GM19468 (cell line): ENCODE data around the gene NPAS3.

Experiments
- ATAC-seq: cut with Tn5 transposase; IDR thresholded peaks from one replicate; pipeline ENCODE4 v1.9.1; 2021; ENCODE audit warnings: mild to moderate bottlenecking, moderate library complexity, moderate number of reproducible peaks; ENCODE audit not compliant: unreplicated experiment; ENCODE audit errors: extremely low read depth

NPAS3 gene

DNA sequence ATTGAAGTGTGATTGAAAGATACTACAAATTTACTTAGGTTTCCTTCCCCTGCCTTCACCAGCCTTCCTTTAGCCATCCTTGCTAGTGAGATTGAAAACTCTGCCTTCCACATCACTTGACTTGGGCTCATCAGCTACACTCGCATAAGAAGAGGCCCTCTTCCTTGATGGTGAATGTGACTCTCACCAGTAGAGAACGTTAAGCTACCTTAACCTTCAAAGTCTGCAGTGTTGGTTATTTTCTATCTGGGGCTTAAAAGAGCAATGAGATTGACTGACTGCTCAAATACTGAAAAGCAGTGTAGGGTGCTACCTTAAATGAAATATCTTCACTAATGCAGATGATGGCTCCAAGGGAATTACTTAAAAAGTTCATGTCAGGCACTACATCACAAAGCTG is 740.3 kb downstream of the NPAS3 start:
- ATAC-seq, result no peak

DNA sequence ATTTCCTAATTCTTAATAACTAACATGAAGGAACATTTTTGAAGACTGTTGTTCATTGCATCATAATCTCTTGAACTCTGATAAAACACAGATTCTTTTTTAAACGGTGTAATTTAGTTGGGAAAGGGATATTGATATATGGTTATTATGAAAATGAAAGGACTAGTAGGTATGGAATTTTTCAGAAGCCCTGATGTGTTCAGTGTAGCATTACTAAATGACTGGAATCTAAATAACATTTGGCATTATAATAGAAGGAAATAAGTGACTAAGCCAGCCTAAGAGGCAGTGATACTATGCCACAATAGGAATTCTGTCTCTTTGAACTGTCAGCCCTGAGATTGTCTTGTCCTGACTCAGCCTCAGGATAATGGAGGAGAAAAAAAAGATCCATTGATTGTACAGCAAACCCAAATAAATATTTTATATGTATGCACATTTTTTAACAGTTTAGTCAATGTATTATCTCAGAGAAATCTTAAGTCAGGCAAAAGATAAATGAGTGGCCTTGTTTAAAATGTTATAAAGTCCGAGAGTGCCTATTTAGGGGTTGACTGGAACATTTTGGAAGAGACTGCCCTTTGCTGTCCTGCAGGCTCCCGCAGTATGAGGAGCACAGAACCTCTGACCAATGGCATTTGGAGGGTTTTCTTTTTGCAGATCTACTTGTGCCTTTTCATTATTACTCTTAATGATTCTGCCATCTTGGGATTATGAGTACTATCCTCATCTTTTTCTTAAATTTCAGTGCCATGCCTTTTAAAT is 741.0 kb downstream of the NPAS3 start:
- no peak for ATAC-seq

DNA sequence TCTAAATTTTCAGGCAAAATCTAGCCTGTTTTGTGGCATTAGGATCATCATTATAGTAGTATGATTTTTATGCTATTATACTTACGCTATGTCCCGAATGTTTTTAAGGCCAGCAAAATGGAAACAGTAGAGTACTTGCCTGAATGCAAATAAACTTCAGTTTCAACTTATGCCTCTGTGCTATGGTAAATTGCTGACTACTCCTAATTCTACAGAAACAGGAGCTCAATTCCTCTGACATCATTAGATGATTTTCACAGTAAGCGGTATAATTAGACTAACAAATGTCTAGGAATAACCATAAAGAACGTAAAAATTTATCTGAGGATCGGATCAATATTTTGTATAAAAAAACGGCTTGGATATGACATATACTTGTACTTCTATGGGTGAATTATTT is 742.2 kb downstream of the NPAS3 start:
- ATAC-seq, result no peak

DNA sequence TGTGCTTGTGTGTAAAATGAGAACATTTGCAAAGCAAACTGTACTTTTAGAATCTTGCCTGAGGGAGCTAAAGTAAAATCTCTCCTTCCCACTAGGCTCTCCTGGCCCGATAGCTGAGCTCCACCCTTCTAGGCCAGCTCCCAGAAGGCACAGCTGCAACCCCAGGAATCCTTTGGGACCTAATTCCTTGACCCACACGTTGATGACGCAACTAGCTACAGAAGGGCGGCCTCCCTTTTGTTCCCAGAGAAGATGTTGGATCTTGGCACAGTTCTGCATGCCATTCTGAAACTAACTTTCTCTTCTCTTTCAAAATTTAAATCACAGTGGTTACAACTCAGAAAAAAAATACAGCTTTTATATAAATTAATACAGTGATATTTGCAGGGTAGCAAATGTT is 744.1 kb downstream of the NPAS3 start:
- no peak for ATAC-seq

DNA sequence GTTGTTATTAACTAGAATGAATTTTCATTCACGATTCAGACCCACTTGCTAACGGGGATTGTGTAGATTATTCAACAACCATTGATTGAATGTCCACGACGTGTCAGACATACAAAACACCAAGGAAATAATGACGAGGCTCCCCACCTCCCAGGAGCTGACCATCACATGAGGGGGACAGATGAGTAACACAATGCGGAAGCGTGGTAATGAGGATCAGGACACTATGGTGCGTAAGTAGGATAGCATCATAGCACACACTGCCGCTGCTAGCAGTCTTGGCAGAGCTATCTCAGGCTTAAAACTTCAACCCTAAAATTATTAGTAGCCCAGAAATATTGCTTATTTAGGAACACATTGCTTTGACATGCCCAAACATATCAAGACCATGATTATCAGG is 746.3 kb downstream of the NPAS3 start:
- no peak for ATAC-seq

DNA sequence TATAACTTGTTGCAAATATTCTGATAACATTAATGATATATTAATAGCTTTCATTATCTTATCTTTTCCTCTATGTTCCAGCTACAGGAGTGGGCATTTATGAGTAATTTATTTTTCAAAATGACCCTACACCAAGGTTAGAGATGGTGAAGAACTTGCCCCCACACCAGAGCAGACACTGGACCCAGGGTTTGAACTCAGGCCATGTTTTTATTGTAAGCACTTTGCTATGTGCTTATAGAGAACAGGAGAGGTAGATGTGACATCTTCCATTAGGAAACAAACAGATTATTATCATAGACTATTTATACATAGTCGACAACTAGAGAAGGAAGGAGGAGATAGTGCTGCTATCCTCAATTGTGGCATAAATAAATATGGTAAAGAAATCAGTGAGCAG is 747.0 kb downstream of the NPAS3 start:
- no peak for ATAC-seq

DNA sequence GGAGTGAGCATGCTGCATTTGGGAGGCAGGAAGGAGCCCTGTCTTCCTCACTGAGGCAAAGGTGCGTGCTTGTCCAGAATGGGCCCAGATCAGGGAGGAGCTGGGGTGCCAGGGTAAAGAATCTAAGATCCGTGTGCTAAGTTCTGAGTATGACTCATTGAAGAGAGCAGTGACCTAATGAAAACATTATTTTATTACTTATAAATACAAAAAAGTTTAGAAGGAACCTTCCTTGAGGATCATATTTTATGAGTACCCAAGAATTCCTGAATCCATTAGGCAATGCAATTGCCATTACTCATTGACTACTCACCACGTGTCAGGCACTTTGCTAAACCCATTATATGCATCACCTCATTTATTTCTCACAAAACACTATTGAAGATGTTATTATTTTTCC is 747.5 kb downstream of the NPAS3 start:
- ATAC-seq, result no peak

DNA sequence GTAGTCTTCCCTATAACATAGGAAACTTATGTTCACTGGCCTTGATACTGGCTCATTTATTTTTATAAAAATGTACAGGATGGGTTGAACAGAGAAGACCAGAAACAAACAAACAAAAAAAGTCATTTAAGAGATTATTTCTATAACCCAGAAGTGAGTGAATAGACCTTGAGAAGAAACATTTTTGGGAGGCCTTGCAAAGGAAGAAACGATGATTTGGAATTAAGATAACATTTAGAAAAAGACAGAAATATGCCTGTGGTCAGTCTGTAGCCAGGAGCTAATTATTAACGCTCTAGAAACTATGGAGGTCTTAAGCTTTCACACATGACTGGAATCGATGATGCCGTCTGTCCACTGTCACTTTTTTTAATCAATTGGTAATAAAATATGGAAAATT is 748.2 kb downstream of the NPAS3 start:
- no peak for ATAC-seq

DNA sequence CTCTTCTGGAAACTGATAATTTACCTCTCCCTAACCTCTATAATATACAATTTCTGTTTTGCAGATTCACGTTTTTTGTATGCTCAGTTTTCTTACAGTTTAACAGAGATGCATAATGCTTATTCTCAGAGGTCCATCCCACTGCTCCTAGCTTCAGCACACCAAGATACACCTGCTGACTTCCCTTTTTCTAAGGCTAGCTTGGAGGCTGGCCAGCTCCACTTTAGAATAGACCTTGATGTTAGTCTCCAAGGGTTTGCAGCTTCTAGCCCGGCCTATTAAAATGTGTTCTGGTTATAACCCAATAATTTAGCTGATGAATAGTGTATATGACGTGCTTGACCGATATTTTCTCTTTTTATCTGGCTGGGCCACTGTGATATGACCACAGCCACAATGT is 751.0 kb downstream of the NPAS3 start:
- no peak for ATAC-seq

DNA sequence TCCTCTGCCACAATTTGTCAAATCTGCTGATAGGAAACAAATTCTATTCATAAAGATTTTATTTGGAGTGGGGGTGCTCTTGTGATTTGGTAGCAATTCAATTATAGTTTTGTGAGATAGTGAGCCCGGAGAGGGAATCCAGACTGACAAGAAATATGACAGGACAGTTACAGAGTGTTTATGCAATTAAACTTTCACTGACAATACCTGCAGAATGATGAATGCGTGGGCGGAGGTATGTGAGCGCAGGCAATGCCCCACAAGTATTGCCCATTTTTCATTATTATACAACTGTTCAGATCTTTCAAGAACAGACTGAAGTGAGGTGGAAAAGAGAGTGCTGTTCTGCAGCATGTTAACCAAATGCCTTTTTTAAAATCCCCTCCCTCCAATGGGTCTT is 753.2 kb downstream of the NPAS3 start:
- no peak for ATAC-seq

DNA sequence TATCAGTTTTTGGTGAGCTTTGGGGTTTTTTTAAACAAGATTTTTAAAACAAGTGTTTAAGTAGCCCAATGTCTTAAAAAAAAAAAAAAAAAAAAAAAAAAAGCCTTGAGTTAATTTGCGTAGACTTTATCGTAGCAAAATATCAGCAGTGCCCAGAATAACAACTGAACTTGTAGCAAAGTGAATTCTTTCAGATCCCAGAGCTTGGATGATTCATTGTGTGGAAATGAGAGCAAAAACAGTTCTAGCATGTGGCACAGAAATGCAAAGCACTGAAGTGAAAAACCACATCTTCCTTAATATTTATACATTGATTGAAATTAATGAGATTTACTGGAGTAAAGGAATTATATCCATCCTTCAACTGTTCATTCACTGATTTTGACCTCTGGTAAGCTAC is 754.1 kb downstream of the NPAS3 start:
- ATAC-seq, result no peak

DNA sequence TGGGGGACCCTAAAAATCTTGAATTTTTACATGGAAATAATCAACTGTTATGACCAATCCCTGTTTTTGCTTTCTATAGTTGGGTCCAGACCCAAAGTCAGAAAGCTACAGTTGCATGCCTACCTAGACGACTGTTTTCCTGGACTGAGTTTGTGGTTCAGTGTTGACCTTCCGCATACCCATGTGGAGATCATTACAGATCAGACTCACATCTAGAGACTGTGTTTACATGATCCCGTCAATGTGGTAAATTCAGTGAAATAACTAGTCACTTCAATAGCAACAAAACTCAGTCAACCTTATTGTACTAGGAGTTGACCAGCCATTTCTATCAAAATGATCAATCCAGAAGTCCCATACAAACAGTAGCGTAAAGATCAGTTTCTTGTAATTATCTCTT is 754.6 kb downstream of the NPAS3 start:
- ATAC-seq, result no peak

DNA sequence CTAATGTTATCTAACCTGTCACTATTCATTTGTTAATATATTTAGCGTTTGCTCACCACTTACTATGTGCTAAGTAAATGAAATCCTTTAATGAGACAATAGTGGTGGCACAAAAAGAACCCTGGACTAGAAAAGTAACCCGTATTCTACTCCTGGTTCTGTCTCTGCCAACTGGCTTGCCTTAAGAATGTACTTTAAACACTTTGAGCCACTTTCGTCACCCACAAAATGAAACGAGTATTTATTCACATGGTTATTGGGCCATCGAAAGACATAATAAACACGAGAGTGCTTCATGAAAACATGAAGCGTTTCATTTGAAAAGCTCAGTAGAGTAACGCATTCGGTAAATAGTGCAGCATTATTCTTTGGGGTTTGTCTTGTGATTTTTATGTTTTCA is 757.5 kb downstream of the NPAS3 start:
- ATAC-seq, result no peak

DNA sequence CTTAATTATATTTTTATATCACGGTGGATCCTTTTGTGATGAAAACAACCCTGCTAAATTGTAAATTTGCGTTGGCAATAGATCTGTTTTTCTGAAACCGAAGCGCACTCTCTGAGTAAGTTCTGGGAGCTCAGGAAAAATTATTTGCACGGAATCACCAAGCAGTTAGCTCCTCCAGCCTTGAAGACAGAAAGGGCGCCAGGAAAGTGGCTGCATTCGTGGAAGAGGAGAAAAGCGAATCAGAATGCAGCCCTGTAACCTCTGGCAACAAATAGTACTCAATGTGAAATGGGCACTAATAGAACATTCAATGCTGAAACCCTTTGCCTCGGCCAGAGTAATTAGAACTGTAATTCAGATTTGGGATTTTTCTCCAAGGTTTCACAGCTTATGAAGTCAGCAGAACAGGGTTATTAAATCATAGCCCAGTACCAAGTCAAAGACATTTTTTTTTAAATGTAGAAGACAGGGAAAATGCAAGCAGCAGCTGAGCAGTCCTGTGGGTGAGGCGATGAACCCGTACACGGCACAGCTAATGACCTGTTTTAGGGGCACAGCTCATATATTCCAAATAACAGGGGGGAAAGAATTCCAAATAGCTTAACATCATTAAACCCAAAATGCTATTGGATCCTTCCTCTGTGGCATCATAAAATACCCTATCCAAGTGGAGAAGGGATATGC is 760.8 kb downstream of the NPAS3 start:
- ATAC-seq, result no peak

DNA sequence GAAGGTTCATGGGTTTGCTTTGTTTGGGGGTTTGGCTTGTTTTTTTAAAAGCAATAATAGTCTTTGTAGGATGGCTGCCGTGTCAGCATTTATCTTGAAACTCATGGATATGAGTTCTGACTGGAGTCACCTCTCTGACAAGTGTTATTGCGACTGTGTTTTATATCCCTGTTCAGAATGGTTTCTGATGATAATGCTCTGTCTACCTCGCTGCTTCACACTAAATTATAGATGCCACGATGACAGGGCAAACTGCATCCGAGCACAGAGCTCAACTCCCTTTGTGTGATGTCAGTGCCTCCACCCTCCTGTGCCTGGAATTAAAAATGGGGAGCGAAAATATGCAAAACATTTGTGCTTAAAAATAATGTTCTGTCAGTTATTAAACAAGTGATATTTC is 761.4 kb downstream of the NPAS3 start:
- ATAC-seq, result no peak

DNA sequence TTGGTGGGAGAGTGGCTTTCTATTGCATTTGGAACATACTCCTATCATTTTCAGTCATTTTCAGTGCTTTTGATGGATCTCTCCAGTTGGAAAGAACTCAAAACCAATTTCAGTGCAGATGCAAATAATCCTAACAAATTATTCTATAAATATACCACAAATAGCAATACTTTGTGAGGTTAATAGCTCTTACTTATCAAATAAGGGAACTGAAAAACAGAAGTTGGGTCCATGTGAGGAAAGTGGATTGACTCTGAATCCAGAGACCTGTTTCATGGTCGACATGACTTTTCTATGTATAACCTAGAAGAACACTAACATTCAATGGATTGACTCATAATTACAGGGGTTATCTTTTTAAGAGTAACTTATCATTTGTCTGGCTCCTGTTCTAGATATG is 763.6 kb downstream of the NPAS3 start:
- ATAC-seq, result no peak

DNA sequence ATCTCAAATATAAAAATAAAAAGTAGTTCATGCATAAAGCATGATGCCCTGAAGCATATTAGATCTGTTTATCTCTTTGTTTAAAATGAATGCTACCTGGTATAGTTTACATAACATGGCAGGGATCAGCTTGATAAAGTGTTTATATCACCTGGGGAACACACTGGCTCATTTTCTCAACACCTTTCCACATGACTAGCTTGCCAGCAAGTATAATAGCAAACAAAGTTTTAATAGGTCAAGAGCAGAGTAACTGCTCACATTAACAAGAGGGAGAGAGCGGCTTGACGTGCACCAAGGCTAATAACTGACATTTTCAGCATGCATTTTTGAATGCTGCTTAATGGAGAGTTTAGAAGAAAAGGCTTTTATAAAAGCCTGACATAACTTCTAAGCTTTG is 765.8 kb downstream of the NPAS3 start:
- ATAC-seq, result no peak

DNA sequence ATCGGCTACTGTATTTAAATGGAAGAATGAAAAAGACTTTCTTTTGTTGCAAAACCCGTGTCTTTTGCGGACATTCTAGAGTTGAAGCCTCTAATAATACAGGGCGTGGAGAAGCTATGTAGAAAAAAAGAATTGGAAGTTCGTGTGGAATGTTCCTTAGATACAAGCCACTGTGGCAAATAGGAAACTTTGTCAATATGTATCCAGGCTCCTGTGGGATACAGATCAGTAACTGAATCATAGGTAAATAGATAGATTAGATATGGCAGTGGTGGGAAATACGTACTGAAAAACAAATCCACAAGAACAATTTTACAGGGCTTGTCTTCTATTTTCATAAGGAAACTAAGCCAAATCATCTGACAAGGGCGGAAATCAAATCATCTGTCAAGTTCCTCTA is 766.8 kb downstream of the NPAS3 start:
- ATAC-seq, result no peak

DNA sequence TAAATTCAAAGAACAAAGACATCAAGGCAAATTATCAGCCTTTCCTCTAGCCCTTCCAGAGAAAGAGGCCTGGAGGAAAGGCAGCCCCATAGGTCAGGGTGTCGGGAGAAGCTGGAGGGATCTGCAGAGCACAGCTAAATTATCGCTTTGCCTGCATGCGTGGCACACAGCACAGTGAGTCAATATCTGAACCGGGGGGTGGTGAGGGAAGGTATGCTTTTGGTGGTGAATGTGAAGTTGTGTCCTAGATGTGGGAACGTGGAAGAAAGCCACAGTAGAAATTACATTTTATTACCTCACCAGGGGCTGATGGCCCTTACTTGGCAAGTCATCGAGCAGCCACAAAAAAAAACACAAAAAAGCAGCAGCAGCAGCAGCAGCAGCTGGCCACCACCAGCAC is 769.0 kb downstream of the NPAS3 start:
- no peak for ATAC-seq

DNA sequence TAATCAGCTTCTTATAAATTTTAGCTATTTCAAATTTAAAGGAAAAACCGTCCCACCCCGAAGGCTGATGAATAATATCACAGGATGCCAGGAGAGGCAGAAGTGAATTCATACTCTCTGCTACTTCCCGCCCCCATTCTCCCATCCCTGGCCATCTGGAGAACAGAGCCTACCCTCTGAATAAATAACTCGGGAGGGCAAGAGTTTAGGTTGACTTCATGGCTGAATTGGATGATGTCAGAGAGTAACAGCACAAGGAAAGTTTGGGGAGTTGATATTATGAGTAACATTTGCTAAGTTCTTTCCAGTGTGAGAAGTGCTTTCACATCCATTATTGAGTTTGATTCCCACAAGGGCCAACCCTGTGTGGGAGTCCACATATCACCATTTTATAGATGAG is 770.6 kb downstream of the NPAS3 start:
- no peak for ATAC-seq

DNA sequence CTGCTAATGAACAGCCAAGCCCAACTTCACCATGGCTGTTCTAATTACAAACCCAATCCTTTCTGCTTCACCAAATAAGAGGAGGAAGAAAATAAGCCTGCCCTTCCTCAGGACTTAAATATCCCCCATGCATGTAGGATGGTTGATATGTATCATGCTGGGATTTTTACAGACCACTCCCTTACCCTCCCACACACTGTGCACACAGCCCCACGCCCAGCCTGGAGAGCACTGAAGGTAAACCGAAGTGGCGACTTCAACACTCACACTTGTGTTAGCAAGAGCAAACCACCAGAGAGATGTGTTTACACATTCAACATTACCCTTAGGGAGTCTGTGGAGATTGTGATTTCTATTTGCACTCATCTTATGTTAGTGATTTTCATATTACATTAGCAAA is 771.0 kb downstream of the NPAS3 start:
- no peak for ATAC-seq

DNA sequence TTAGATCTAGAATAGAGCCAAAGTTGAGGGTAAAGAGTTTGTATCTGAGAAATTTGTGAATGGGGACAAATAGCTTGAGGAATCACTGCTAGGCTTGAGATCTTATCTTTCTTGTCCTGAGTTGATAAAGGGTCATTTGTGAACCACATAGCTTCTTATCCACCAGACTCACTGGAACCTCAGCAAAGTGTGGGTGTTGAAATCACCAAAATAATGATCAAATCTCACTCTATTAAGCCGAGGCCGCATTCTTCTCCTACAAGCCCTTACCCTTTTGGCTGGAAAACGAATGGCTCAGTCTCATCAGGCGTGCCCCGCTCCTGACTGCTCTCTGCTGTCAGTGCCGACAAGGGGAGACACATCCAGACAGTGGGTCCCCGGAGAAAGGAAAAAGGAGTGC is 771.6 kb downstream of the NPAS3 start:
- ATAC-seq, result no peak
